Gastroesophageal sphincter (tissue), 4 donors: ENCODE measurements around the gene ZNF605. TPM values are rescaled to one million over a fixed set of nuclear protein-coding genes. Genes with fewer than 3 reads are reported as not detected.
"Not testable (repeated sequence)": the region's sequence is repeated elsewhere in the genome, so short reads cannot be mapped to it uniquely, and the experiment has no call there.

Source experiments
- ATAC-seq: fragments of 150-250 bp; one replicate; pipeline ENCODE4 v1.9.1; 2016; ENCODE audit warnings: mild to moderate bottlenecking, moderate library complexity
- H3K27ac ChIP-seq, 4 donors: fragments of 200-600 bp; sonication (generic) in 3 of 4; 1 replicate in 3 of 4; 2 replicates in 1 of 4; pipeline ENCODE4 v1.5.1; 2016 to 2019
- H3K27me3 ChIP-seq: fragments of 200-600 bp; sonication (generic); one replicate; pipeline ENCODE4 v1.5.1; 2019
- H3K36me3 ChIP-seq, 2 donors: fragments of 200-600 bp; sonication (generic); one replicate each; pipeline ENCODE4 v1.5.1; 2019; ENCODE audit warnings: control low read depth in 1 of 2
- H3K4me1 ChIP-seq, 3 donors: fragments of 200-600 bp; sonication (generic); 1 replicate in 2 of 3; 2 replicates in 1 of 3; pipeline ENCODE4 v1.5.1; 2016 to 2019; ENCODE audit warnings: control low read depth in 2 of 3
- H3K4me3 ChIP-seq, 2 donors: fragments of 200-600 bp; sonication (generic); one replicate each; pipeline ENCODE4 v1.5.1; 2019; ENCODE audit warnings: mild to moderate bottlenecking in 1 of 2, moderate library complexity in 1 of 2
- H3K9me3 ChIP-seq, 3 donors: fragments of 200-600 bp; sonication (generic); one replicate each; pipeline ENCODE4 v1.5.1; 2017 to 2019; ENCODE audit warnings: control low read depth in 2 of 3
- EP300 ChIP-seq: sonication (generic); formaldehyde crosslinking; IDR thresholded peaks from one replicate; pipeline ENCODE4 v1.6.1; 2017; ENCODE audit warnings: antibody characterized with exemption, mild to moderate bottlenecking
- POLR2A ChIP-seq, 2 donors: fragments of 450-650 bp; IDR thresholded peaks; one replicate each; pipeline ENCODE4 v1.6.1; 2017; ENCODE audit warnings: antibody characterized with exemption in 2 of 2, mild to moderate bottlenecking in 2 of 2, moderate library complexity in 1 of 2
- POLR2AphosphoS5 ChIP-seq: sonication (generic); formaldehyde crosslinking; IDR thresholded peaks from one replicate; pipeline ENCODE4 v1.6.1; 2017; ENCODE audit warnings: antibody characterized with exemption
- WGBS, 2 donors: methylation state at CpG; one replicate each; pipeline ENCODE4 v1.1.5; 2018; ENCODE audit warnings: low coverage in 1 of 2; 5-methylcytosine and 5-hydroxymethylcytosine counted together
- total RNA-seq, 4 donors: library from RNA; depleted of rRNA; stranded (reverse); fragments of >200 nt; gene quantifications; one replicate each; pipeline ENCODE4 v1.1.0, GENCODE V29; 2016
- TF ChIP-seq, protein P1 (sequence below), 4 experiments: fragments of 200-600 bp in 2 of 4; fragments of 450-650 bp in 2 of 4; sonication (generic) in 1 of 4; IDR thresholded peaks; one replicate each; pipeline ENCODE4 v1.5.1; 2017 to 2019; ENCODE audit warnings: antibody characterized with exemption in 4 of 4, mild to moderate bottlenecking in 2 of 4, moderate library complexity in 2 of 4

Gene ZNF605
- total RNA-seq, 4 donors from 2014 or later: 2.9 to 11.8 (median 6.3) TPM

- 33 to 40% methylated on average over 1 to 8 of the region's 10 CpGs for WGBS, 2 donors
- H3K4me1 ChIP-seq, H3K27me3 ChIP-seq, ATAC-seq, H3K27ac ChIP-seq, H3K4me3 ChIP-seq: not testable (repeated sequence)
- TF ChIP-seq, protein P1, sequence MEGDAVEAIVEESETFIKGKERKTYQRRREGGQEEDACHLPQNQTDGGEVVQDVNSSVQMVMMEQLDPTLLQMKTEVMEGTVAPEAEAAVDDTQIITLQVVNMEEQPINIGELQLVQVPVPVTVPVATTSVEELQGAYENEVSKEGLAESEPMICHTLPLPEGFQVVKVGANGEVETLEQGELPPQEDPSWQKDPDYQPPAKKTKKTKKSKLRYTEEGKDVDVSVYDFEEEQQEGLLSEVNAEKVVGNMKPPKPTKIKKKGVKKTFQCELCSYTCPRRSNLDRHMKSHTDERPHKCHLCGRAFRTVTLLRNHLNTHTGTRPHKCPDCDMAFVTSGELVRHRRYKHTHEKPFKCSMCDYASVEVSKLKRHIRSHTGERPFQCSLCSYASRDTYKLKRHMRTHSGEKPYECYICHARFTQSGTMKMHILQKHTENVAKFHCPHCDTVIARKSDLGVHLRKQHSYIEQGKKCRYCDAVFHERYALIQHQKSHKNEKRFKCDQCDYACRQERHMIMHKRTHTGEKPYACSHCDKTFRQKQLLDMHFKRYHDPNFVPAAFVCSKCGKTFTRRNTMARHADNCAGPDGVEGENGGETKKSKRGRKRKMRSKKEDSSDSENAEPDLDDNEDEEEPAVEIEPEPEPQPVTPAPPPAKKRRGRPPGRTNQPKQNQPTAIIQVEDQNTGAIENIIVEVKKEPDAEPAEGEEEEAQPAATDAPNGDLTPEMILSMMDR (IDR thresholded peaks at IDR 0.05): peak in 3 of 4 experiments; percentile 26 to 60 (median 42)
- peaks cover 0 to 64% of the 10 kb centered on the region in 2 donors for H3K36me3 ChIP-seq
- peaks cover 0 to 29% (median 0%) of the 10 kb centered on the region in 3 donors for H3K9me3 ChIP-seq
Measured at GRCh38 chr12:132963947-132964346, 7.8 kb upstream of the ZNF605 start.

GRCh38 chr12:132961790-132962189 lies 5.7 kb upstream of the ZNF605 start:
- Histone ChIP-seq H3K36me3 (peaks cover 0 to 49% of the 10 kb centered on the region in 2 donors), H3K9me3 (peaks cover 0 to 11% (median 2%) of the 10 kb centered on the region in 3 donors), H3K4me1 (peaks cover 0 to 12% (median 0%) of the 10 kb centered on the region in 3 donors)
- not testable (repeated sequence) for ATAC-seq, H3K4me3 ChIP-seq, H3K27me3 ChIP-seq, H3K27ac ChIP-seq
- WGBS, 2 donors: 92% methylated on average over 14 of the region's 14 CpGs; no CpG with 5 or more reads in 1 of the 2 donors

- H3K27ac ChIP-seq: peak overlapping the region; percentile 86 to 98 (median 90)
- peak overlapping the region; percentile 69 to 71 for H3K4me3 ChIP-seq
- no peaks in the 10 kb centered on the region for H3K27me3 ChIP-seq
- peak; percentile 44 for ATAC-seq
- H3K36me3 ChIP-seq: peaks cover 0 to 1% of the 10 kb centered on the region in 2 donors
- peaks cover 0 to 23% (median 2%) of the 10 kb centered on the region in 3 donors for H3K9me3 ChIP-seq
- 5 to 7% methylated on average over 17 to 19 of the region's 39 CpGs for WGBS, 2 donors
- TF ChIP-seq, protein P1 (IDR thresholded peaks at IDR 0.05): no peak
- TF ChIP-seq POLR2AphosphoS5 (no peak), POLR2A (IDR thresholded peaks at IDR 0.05) (no peak), EP300 (no peak)
- peaks cover 0 to 34% (median 5%) of the 10 kb centered on the region in 3 donors for H3K4me1 ChIP-seq
Measured at GRCh38 chr12:132955094-132956010, 754 bp downstream of the ZNF605 start.

- 82 to 84% methylated on average over 2 to 7 of the region's 14 CpGs for WGBS, 2 donors
- peak overlapping the region; percentile 69 to 71 for H3K4me3 ChIP-seq
- no peak for ATAC-seq
- H3K27ac ChIP-seq: peak overlapping the region in 3 of 4 donors; percentile 86 to 98 (median 93)
- peaks cover 0 to 31% (median 2%) of the 10 kb centered on the region in 3 donors for H3K9me3 ChIP-seq
- TF ChIP-seq, protein P1 (IDR thresholded peaks at IDR 0.05): no peak
- TF ChIP-seq POLR2AphosphoS5: no peak
- no peak for TF ChIP-seq EP300
- no peak for TF ChIP-seq POLR2A (IDR thresholded peaks at IDR 0.05)
- no peaks in the 10 kb centered on the region for H3K27me3 ChIP-seq
- H3K4me1 ChIP-seq: peaks cover 0 to 34% (median 5%) of the 10 kb centered on the region in 3 donors
- H3K36me3 ChIP-seq: peaks cover 0 to 9% of the 10 kb centered on the region in 2 donors
Measured at GRCh38 chr12:132954471-132955048, 1.5 kb downstream of the ZNF605 start.

- ATAC-seq: no peak
- TF ChIP-seq, protein P1 (IDR thresholded peaks at IDR 0.05): no peak
- TF ChIP-seq EP300 (no peak), POLR2A (IDR thresholded peaks at IDR 0.05) (no peak), POLR2AphosphoS5 (no peak)
- H3K27ac ChIP-seq: no peak overlapping the region
- H3K27me3 ChIP-seq: no peaks in the 10 kb centered on the region
- H3K4me1 ChIP-seq: peaks cover 0 to 34% (median 5%) of the 10 kb centered on the region in 3 donors
- H3K4me3 ChIP-seq: no peak overlapping the region
- 97% methylated on average over 5 to 7 of the region's 7 CpGs for WGBS, 2 donors
- peaks cover 0 to 39% (median 2%) of the 10 kb centered on the region in 3 donors for H3K9me3 ChIP-seq
- H3K36me3 ChIP-seq: peaks cover 0 to 17% of the 10 kb centered on the region in 2 donors
Measured at GRCh38 chr12:132953771-132954170, 2.3 kb downstream of the ZNF605 start.
